ENCODE data around the gene LRPAP1. TPM values are rescaled to one million over a fixed set of nuclear protein-coding genes. Genes with fewer than 3 reads are reported as not detected.

LRPAP1 gene
- total RNA-seq, 2 donors from 2014 or later = 256 to 321 TPM

- H3K4me1 ChIP-seq = peaks cover 0 to 53% of the 10 kb centered on the region in 2 donors
- H3K27ac ChIP-seq = peak overlapping the region; percentile 92 to 99
- H3K4me3 ChIP-seq = no peak overlapping the region
- H3K9me3 ChIP-seq = no peaks in the 10 kb centered on the region
- H3K36me3 ChIP-seq = peaks cover 14% of the 10 kb centered on the region
- no peaks in the 10 kb centered on the region for H3K27me3 ChIP-seq
- peak; percentile 99 to 100 for TF ChIP-seq CTCF (IDR thresholded peaks at IDR 0.05)
- peak; percentile 78 for DNase-seq (ENCODE audit: low spot score)
These were observed 51.6 kb downstream of the LRPAP1 start for GRCh38 chr4:3480528-3481112.

DNA sequence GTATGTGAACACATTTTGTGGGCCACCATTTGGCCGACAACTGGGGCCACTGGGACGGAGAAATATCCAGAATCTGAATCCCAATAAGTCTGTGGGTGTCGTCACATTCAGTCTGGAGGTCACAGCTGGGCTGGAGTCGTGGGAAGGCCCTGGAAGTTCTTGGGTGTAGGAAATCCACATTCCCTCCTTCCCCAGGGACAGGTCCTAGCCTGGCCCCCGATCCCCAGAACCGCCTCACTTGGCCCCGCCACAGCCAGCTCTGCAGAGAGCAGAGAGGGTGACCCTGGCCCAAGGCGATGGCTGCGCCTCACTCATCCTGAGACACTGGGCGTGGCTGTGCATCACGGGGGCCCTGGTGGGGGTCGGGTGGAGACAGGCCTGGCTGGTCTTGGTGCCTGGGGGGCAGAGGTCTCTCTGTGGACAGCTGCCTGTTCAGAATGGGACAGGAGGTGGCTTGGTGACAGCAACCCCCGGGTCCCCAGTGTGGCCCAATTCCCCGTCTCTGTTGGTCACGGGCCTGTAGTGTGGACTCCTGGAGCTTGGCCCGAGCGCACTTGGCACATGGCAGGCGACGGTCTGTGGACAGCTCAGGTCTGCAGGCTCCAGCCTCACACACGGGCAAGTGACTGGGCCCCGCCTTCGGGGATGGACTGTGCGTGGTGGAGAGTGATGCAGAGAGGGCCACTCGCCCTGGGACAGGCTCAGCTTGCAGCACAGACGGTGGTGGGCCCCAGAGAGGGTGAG, 52.7 kb downstream of the LRPAP1 start:
- no peak for DNase-seq (ENCODE audit: low spot score)
- peaks cover 14% of the 10 kb centered on the region for H3K36me3 ChIP-seq
- no peaks in the 10 kb centered on the region for H3K27me3 ChIP-seq
- no peak overlapping the region for H3K4me3 ChIP-seq
- no peak for TF ChIP-seq CTCF (IDR thresholded peaks at IDR 0.05)
- H3K27ac ChIP-seq = peak overlapping the region; percentile 92 to 99
- no peaks in the 10 kb centered on the region for H3K9me3 ChIP-seq
- H3K4me1 ChIP-seq = peaks cover 0 to 42% of the 10 kb centered on the region in 2 donors

- peaks cover 14% of the 10 kb centered on the region for H3K36me3 ChIP-seq
- peak overlapping the region; percentile 92 to 99 for H3K27ac ChIP-seq
- no peaks in the 10 kb centered on the region for H3K9me3 ChIP-seq
- DNase-seq (ENCODE audit: low spot score) = no peak
- H3K27me3 ChIP-seq = no peaks in the 10 kb centered on the region
- H3K4me3 ChIP-seq = no peak overlapping the region
- TF ChIP-seq CTCF (IDR thresholded peaks at IDR 0.05) = no peak
- H3K4me1 ChIP-seq = peaks cover 0 to 37% of the 10 kb centered on the region in 2 donors
These were observed 53.5 kb downstream of the LRPAP1 start for GRCh38 chr4:3478446-3479357.

GRCh38 chr4:3477750-3478430, 54.3 kb downstream of the LRPAP1 start:
- Histone ChIP-seq H3K36me3 (peaks cover 14% of the 10 kb centered on the region), H3K9me3 (no peaks in the 10 kb centered on the region), H3K27ac (peak overlapping the region in 1 of 2 donors; percentile 92), H3K4me1 (peaks cover 0 to 42% of the 10 kb centered on the region in 2 donors), H3K4me3 (no peak overlapping the region), H3K27me3 (no peaks in the 10 kb centered on the region)
- TF ChIP-seq CTCF (IDR thresholded peaks at IDR 0.05) = no peak
- no peak for DNase-seq (ENCODE audit: low spot score)

GRCh38 chr4:3476936-3477749, 55.1 kb downstream of the LRPAP1 start:
- Histone ChIP-seq H3K4me1 (peaks cover 0 to 39% of the 10 kb centered on the region in 2 donors), H3K4me3 (no peak overlapping the region), H3K9me3 (no peaks in the 10 kb centered on the region), H3K27me3 (no peaks in the 10 kb centered on the region), H3K36me3 (peaks cover 14% of the 10 kb centered on the region), H3K27ac (peak overlapping the region in 1 of 2 donors; percentile 92)
- DNase-seq (ENCODE audit: low spot score) = no peak
- TF ChIP-seq CTCF (IDR thresholded peaks at IDR 0.05) = no peak
